Spleen (tissue), 11 donors: ENCODE data around the gene KANSL3. TPM values are rescaled to one million over a fixed set of nuclear protein-coding genes. Genes with fewer than 3 reads are reported as not detected.

ENCODE experiments used
- DNase-seq: peaks from one replicate; pipeline ENCODE4 v3.0.0-alpha.2; 2020
- H3K27ac ChIP-seq, 8 donors: fragments of 200-600 bp; sonication (generic) in 7 of 8; 1 replicate in 4 of 8; 2 replicates in 4 of 8; pipeline versions ENCODE4 v1.5.0 to v1.8.0; 2016 to 2021; ENCODE audit warnings: inconsistent platforms in 4 of 8, mild to moderate bottlenecking in 4 of 8, moderate library complexity in 1 of 8
- H3K27me3 ChIP-seq, 7 donors: fragments of 200-600 bp; sonication (generic) in 6 of 7; replicated peaks in 1 of 7; 1 replicate in 4 of 7; 2 replicates in 3 of 7; pipeline versions ENCODE4 v1.5.0 to v1.8.0; 2016 to 2021; ENCODE audit warnings: inconsistent platforms in 3 of 7, mild to moderate bottlenecking in 1 of 7
- H3K36me3 ChIP-seq, 6 donors: fragments of 200-600 bp; sonication (generic) in 5 of 6; 1 replicate in 4 of 6; 2 replicates in 2 of 6; pipeline versions ENCODE4 v1.5.0 to v1.8.0; 2016 to 2021; ENCODE audit warnings: inconsistent platforms in 2 of 6
- H3K4me1 ChIP-seq, 6 donors: fragments of 200-600 bp; sonication (generic) in 5 of 6; 1 replicate in 3 of 6; 2 replicates in 3 of 6; pipeline versions ENCODE4 v1.5.0 to v1.8.0; 2016 to 2021; ENCODE audit warnings: inconsistent platforms in 3 of 6
- H3K4me3 ChIP-seq, 8 donors: fragments of 200-600 bp; sonication (generic) in 7 of 8; 1 replicate in 4 of 8; 2 replicates in 4 of 8; pipeline versions ENCODE4 v1.5.0 to v1.8.0; 2016 to 2021; ENCODE audit warnings: inconsistent platforms in 4 of 8, mild to moderate bottlenecking in 4 of 8, moderate library complexity in 2 of 8
- H3K9me3 ChIP-seq, 8 donors: fragments of 200-600 bp; sonication (generic) in 7 of 8; 1 replicate in 4 of 8; 2 replicates in 4 of 8; pipeline versions ENCODE4 v1.5.0 to v1.8.0; 2016 to 2021; ENCODE audit warnings: inconsistent platforms in 4 of 8
- POLR2A ChIP-seq, 3 donors: fragments of 450-650 bp; IDR thresholded peaks; one replicate each; pipeline ENCODE4 v1.5.1; 2017; ENCODE audit warnings: antibody characterized with exemption in 3 of 3, mild to moderate bottlenecking in 1 of 3
- POLR2AphosphoS5 ChIP-seq, 3 donors: sonication (generic); formaldehyde crosslinking; IDR thresholded peaks; one replicate each; pipeline ENCODE4 v1.5.1; 2017; ENCODE audit warnings: antibody characterized with exemption in 3 of 3
- WGBS, 5 donors: extraction: QIAGEN DNeasy Blood & Tissue Kit in 3 of 5; methylation state at CpG; one replicate each; pipeline versions ENCODE4 v1.1.5 to v1.1.7; 2013 to 2018; 5-methylcytosine and 5-hydroxymethylcytosine counted together
- intact Hi-C: fragments of 100-400 bp; cut with DNase I; formaldehyde crosslinking; loops from one replicate; pipeline ENCODE4 v1.15.0; 2023; ENCODE audit warnings: low total_unique reads
- polyA plus RNA-seq, 3 donors: library from polyadenylated mRNA; stranded (reverse); fragments of 200-250 nt; gene quantifications; one replicate each; pipeline ENCODE4 v1.2.1, GENCODE V29; 2013
- total RNA-seq, 7 donors: library from RNA; depleted of rRNA in 3 of 7; stranded (reverse); fragments of >200 nt in 3 of 7; fragmentation: NEBNext Ultra II Directional in 4 of 7; extraction: Animal tissue kit (Norgen Biotek cat#: 25700) in 4 of 7; gene quantifications; one replicate each; pipeline versions ENCODE4 v1.1.0 to v1.2.1, GENCODE V29; 2016 to 2021
- TF ChIP-seq, protein P1 (sequence below), 11 experiments: fragments of 200-600 bp in 7 of 11; fragments of 450-650 bp in 4 of 11; sonication (generic) in 4 of 11; IDR thresholded peaks in 8 of 11; conservative IDR thresholded peaks in 3 of 11; 1 replicate in 7 of 11; 2 replicates in 4 of 11; pipeline versions ENCODE4 v1.4.0 to v1.8.0; 2016 to 2021; ENCODE audit warnings: antibody characterized with exemption in 11 of 11, inconsistent platforms in 4 of 11, mild to moderate bottlenecking in 1 of 11
- donor health status: healthy with polysubstance abuse.
- donor health status: DM: no; HTN: no; CAD: no; lungs with moderate emphysema.
- donor health status: DM: no; HTN: no; CAD: no.
- donor health status: Bipolar disorder and iron deficiency.
- donor health status: healthy.
- donor health status: DM: no; HTN: no; CAD: no.
- donor health status: DM: yes; HTN: yes; CAD: no.

Gene KANSL3
- total and polyA plus RNA-seq, 10 donors, result 10.3 to 59.6 (median 48.6) TPM

GRCh38 chr2:96574364-96574763, 63.7 kb downstream of the KANSL3 start:
- no peak overlapping the region for H3K27ac ChIP-seq
- no peaks in the 10 kb centered on the region for H3K36me3 ChIP-seq
- H3K9me3 ChIP-seq, result no peaks in the 10 kb centered on the region
- 90 to 98% (median 95%) methylated on average over 2 of the region's 2 CpGs for WGBS, 5 donors
- H3K27me3 ChIP-seq, result no peaks in the 10 kb centered on the region
- TF ChIP-seq, protein P1, sequence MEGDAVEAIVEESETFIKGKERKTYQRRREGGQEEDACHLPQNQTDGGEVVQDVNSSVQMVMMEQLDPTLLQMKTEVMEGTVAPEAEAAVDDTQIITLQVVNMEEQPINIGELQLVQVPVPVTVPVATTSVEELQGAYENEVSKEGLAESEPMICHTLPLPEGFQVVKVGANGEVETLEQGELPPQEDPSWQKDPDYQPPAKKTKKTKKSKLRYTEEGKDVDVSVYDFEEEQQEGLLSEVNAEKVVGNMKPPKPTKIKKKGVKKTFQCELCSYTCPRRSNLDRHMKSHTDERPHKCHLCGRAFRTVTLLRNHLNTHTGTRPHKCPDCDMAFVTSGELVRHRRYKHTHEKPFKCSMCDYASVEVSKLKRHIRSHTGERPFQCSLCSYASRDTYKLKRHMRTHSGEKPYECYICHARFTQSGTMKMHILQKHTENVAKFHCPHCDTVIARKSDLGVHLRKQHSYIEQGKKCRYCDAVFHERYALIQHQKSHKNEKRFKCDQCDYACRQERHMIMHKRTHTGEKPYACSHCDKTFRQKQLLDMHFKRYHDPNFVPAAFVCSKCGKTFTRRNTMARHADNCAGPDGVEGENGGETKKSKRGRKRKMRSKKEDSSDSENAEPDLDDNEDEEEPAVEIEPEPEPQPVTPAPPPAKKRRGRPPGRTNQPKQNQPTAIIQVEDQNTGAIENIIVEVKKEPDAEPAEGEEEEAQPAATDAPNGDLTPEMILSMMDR (IDR thresholded peaks at IDR 0.05 in 8 of 11, conservative IDR thresholded peaks at IDR 0.05 in 3 of 11), result no peak
- TF ChIP-seq POLR2AphosphoS5 (IDR thresholded peaks at IDR 0.05) (no peak), POLR2A (IDR thresholded peaks at IDR 0.05) (no peak)
- no peak overlapping the region for H3K4me3 ChIP-seq
- no peak for DNase-seq
- intact Hi-C loops, result no loop called here
- H3K4me1 ChIP-seq, result no peaks in the 10 kb centered on the region

- intact Hi-C loops, result no loop called here
- WGBS, 5 donors, result 93 to 100% (median 95%) methylated on average over 3 of the region's 3 CpGs
- no peaks in the 10 kb centered on the region for H3K27me3 ChIP-seq
- DNase-seq, result no peak
- H3K4me1 ChIP-seq, result no peaks in the 10 kb centered on the region
- no peak overlapping the region for H3K4me3 ChIP-seq
- TF ChIP-seq POLR2A (IDR thresholded peaks at IDR 0.05), result no peak
- H3K9me3 ChIP-seq, result no peaks in the 10 kb centered on the region
- H3K27ac ChIP-seq, result no peak overlapping the region
- no peaks in the 10 kb centered on the region for H3K36me3 ChIP-seq
These were observed 70.0 kb downstream of the KANSL3 start for GRCh38 chr2:96568094-96568493.

GRCh38 chr2:96565111-96565510, 73.0 kb downstream of the KANSL3 start:
- 73 to 84% (median 76%) methylated on average over 5 of the region's 5 CpGs for WGBS, 5 donors
- intact Hi-C loops, result no loop called here
- H3K4me1 ChIP-seq, result no peaks in the 10 kb centered on the region

DNA sequence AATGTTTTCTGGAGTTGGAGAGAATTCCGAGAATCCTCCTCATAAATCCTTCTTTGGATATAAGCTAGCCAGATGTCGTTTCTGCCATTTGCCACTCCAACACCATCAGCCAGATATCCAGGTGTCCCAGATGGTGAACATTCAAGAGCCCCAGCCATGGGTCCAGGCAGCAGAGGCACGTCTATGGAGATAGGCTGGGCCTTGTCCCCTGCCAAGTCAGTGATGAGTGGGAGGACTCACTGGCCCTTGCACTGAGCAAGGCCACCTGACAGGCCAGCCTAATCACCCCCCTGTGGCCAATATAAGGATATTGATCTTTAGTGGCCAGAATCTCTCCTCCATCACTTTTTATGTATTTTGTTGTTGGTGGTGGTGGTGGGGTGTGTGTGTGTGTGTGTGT, 73.5 kb downstream of the KANSL3 start:
- DNase-seq, result no peak
- Histone ChIP-seq H3K4me1 (no peaks in the 10 kb centered on the region), H3K36me3 (no peaks in the 10 kb centered on the region), H3K27me3 (no peaks in the 10 kb centered on the region), H3K4me3 (no peak overlapping the region), H3K27ac (no peak overlapping the region), H3K9me3 (peaks cover 0 to 3% (median 0%) of the 10 kb centered on the region in 8 donors)
- WGBS, 5 donors, result 67 to 92% (median 89%) methylated on average over 3 of the region's 3 CpGs
- TF ChIP-seq POLR2A (IDR thresholded peaks at IDR 0.05), result no peak
- TF ChIP-seq POLR2AphosphoS5 (IDR thresholded peaks at IDR 0.05), result no peak
- TF ChIP-seq, protein P1 (IDR thresholded peaks at IDR 0.05 in 8 of 11, conservative IDR thresholded peaks at IDR 0.05 in 3 of 11), result no peak
- intact Hi-C loops, result no loop called here

More at GRCh38 chr2:96565111-96565510, 73.0 kb downstream of the KANSL3 start:
- Histone ChIP-seq H3K36me3 (no peaks in the 10 kb centered on the region), H3K9me3 (peaks cover 0 to 3% (median 0%) of the 10 kb centered on the region in 8 donors), H3K27ac (no peak overlapping the region), H3K27me3 (no peaks in the 10 kb centered on the region), H3K4me3 (no peak overlapping the region)
- DNase-seq, result no peak
- TF ChIP-seq POLR2A (IDR thresholded peaks at IDR 0.05), result no peak

GRCh38 chr2:96564026-96564425, 74.1 kb downstream of the KANSL3 start:
- no peak for DNase-seq
- intact Hi-C loops, result no loop called here
- no peaks in the 10 kb centered on the region for H3K36me3 ChIP-seq

More at GRCh38 chr2:96564026-96564425, 74.1 kb downstream of the KANSL3 start:
- H3K27me3 ChIP-seq, result no peaks in the 10 kb centered on the region
- peaks cover 0 to 3% (median 0%) of the 10 kb centered on the region in 8 donors for H3K9me3 ChIP-seq
- H3K4me3 ChIP-seq, result no peak overlapping the region
- no peaks in the 10 kb centered on the region for H3K4me1 ChIP-seq
- 69 to 95% (median 79%) methylated on average over 4 of the region's 4 CpGs for WGBS, 5 donors
- H3K27ac ChIP-seq, result no peak overlapping the region
- TF ChIP-seq POLR2A (IDR thresholded peaks at IDR 0.05), result no peak
- TF ChIP-seq, protein P1 (IDR thresholded peaks at IDR 0.05 in 8 of 11, conservative IDR thresholded peaks at IDR 0.05 in 3 of 11), result no peak
- no peak for TF ChIP-seq POLR2AphosphoS5 (IDR thresholded peaks at IDR 0.05)
